LNCaP clone FGC (cell line): ENCODE data around the gene ZC2HC1B.

ENCODE experiments used
- DNase-seq: peaks from one replicate; pipeline ENCODE4 v3.0.0-alpha.2; 2011; ENCODE audit warnings: low read depth
- H3K4me3 ChIP-seq: 2 replicates; pipeline ENCODE4 v1.5.1; 2011; ENCODE audit warnings: mild to moderate bottlenecking, low read depth, low read length, control low read depth
- CTCF ChIP-seq: IDR thresholded peaks from 2 replicates; pipeline ENCODE4 v1.5.1; 2012; ENCODE audit warnings: mild to moderate bottlenecking; ENCODE audit not compliant: control insufficient read depth, insufficient read depth; ENCODE audit errors: extremely low read depth

Gene ZC2HC1B

GRCh38 chr6:143952060-143952778 lies 87.9 kb downstream of the ZC2HC1B start:
- no peak for DNase-seq
- no peak for TF ChIP-seq CTCF
- no peak overlapping the region for H3K4me3 ChIP-seq

GRCh38 chr6:143952947-143953701 lies 88.8 kb downstream of the ZC2HC1B start:
- no peak for DNase-seq
- H3K4me3 ChIP-seq, result no peak overlapping the region
- TF ChIP-seq CTCF, result no peak

- H3K4me3 ChIP-seq, result no peak overlapping the region
- no peak for DNase-seq
- no peak for TF ChIP-seq CTCF
These were observed 89.6 kb downstream of the ZC2HC1B start for GRCh38 chr6:143953922-143954321.

- no peak overlapping the region for H3K4me3 ChIP-seq
- DNase-seq, result no peak
- TF ChIP-seq CTCF, result no peak
These were observed 91.7 kb downstream of the ZC2HC1B start for GRCh38 chr6:143955971-143956370.

- no peak for TF ChIP-seq CTCF
- no peak for DNase-seq
- no peak overlapping the region for H3K4me3 ChIP-seq
These were observed 93.5 kb downstream of the ZC2HC1B start for GRCh38 chr6:143957679-143958274.

GRCh38 chr6:143958839-143959399 lies 94.6 kb downstream of the ZC2HC1B start:
- TF ChIP-seq CTCF, result no peak
- no peak for DNase-seq
- H3K4me3 ChIP-seq, result no peak overlapping the region
